GM21423 (cell line): ENCODE results near the gene LAMA4.

ENCODE experiments used
- ATAC-seq: cut with Tn5 transposase; IDR thresholded peaks from one replicate; pipeline ENCODE4 v1.9.1; 2021; ENCODE audit warnings: mild to moderate bottlenecking, moderate library complexity; ENCODE audit not compliant: unreplicated experiment

The LAMA4 gene

GRCh38 chr6:112153926-112154607, 100.3 kb downstream of the LAMA4 start:
- no peak for ATAC-seq

GRCh38 chr6:112150363-112150762, 104.0 kb downstream of the LAMA4 start:
- no peak for ATAC-seq

- no peak for ATAC-seq
These were observed 104.6 kb downstream of the LAMA4 start for GRCh38 chr6:112149719-112150263.

GRCh38 chr6:112149236-112149635, 105.1 kb downstream of the LAMA4 start:
- ATAC-seq = no peak

GRCh38 chr6:112148103-112148502, 106.3 kb downstream of the LAMA4 start:
- no peak for ATAC-seq

GRCh38 chr6:112145080-112145573, 109.2 kb downstream of the LAMA4 start:
- ATAC-seq = no peak

- ATAC-seq = no peak
These were observed 110.0 kb downstream of the LAMA4 start for GRCh38 chr6:112144145-112144926.

GRCh38 chr6:112141707-112142106, 112.7 kb downstream of the LAMA4 start:
- no peak for ATAC-seq

GRCh38 chr6:112139052-112139451, 115.3 kb downstream of the LAMA4 start:
- no peak for ATAC-seq

GRCh38 chr6:112130878-112131277, 123.5 kb downstream of the LAMA4 start:
- ATAC-seq = no peak

- no peak for ATAC-seq
These were observed 126.2 kb downstream of the LAMA4 start for GRCh38 chr6:112128208-112128607.

GRCh38 chr6:112123982-112124381, 130.4 kb downstream of the LAMA4 start:
- ATAC-seq = no peak

- no peak for ATAC-seq
These were observed 131.6 kb downstream of the LAMA4 start for GRCh38 chr6:112122756-112123155.

- no peak for ATAC-seq
These were observed 136.3 kb downstream of the LAMA4 start for GRCh38 chr6:112118034-112118433.

- no peak for ATAC-seq
These were observed 136.8 kb downstream of the LAMA4 start for GRCh38 chr6:112117554-112117953.

- no peak for ATAC-seq
These were observed 138.1 kb downstream of the LAMA4 start for GRCh38 chr6:112116221-112116620.

- no peak for ATAC-seq
These were observed 139.7 kb downstream of the LAMA4 start for GRCh38 chr6:112114577-112115223.

GRCh38 chr6:112113918-112114317, 140.4 kb downstream of the LAMA4 start:
- ATAC-seq = no peak

GRCh38 chr6:112113431-112113830, 140.9 kb downstream of the LAMA4 start:
- no peak for ATAC-seq

- no peak for ATAC-seq
These were observed 145.1 kb downstream of the LAMA4 start for GRCh38 chr6:112109262-112109661.

GRCh38 chr6:112106562-112106961, 147.8 kb downstream of the LAMA4 start:
- no peak for ATAC-seq
